SK-N-SH treated with all-trans-retinoic acid at 6 μM for 48 hours (cell line): Measurements from ENCODE around the gene FAM234B.
"Not testable (repeated sequence)": the region's sequence is repeated elsewhere in the genome, so short reads cannot be mapped to it uniquely, and the experiment has no call there.

ENCODE experiments used
- ATAC-seq: fragments of 200-7000 bp; cut with Tn5 transposase; 3 replicates; pipeline ENCODE4 v1.9.1; 2020; ENCODE audit warnings: mild to moderate bottlenecking, moderate library complexity
- ARNTL ChIP-seq: fragments of 450-650 bp; formaldehyde crosslinking; IDR thresholded peaks from 2 replicates; pipeline ENCODE4 v1.5.0; 2020; ENCODE audit warnings: low read depth, mild to moderate bottlenecking, moderate library complexity, borderline replicate concordance
- BACH2 ChIP-seq: fragments of 250-450 bp; sonication (Bioruptor Pico); IDR thresholded peaks from 2 replicates; pipeline ENCODE4 v1.9.0; 2021; ENCODE audit warnings: mild to moderate bottlenecking, borderline replicate concordance
- CREB5 ChIP-seq: fragments of 250-450 bp; sonication (Bioruptor Pico); IDR thresholded peaks from 2 replicates; pipeline ENCODE4 v1.5.1; 2020; ENCODE audit warnings: low read depth, mild to moderate bottlenecking, moderate library complexity
- CSDC2 ChIP-seq: fragments of 250-450 bp; sonication (Bioruptor Pico); IDR thresholded peaks from 2 replicates; pipeline ENCODE4 v1.5.0; 2020; ENCODE audit warnings: mild to moderate bottlenecking, moderate library complexity
- ESRRG ChIP-seq: fragments of 250-450 bp; sonication (Bioruptor Pico); IDR thresholded peaks from 2 replicates; pipeline ENCODE4 v1.6.1; 2021; ENCODE audit warnings: mild to moderate bottlenecking
- ISL1 ChIP-seq: fragments of 250-450 bp; sonication (Bioruptor Pico); IDR thresholded peaks from 2 replicates; pipeline ENCODE4 v2.1.2; 2022; ENCODE audit warnings: mild to moderate bottlenecking, moderate library complexity
- OSR1 ChIP-seq: fragments of 250-450 bp; sonication (Bioruptor Pico); IDR thresholded peaks from 2 replicates; pipeline ENCODE4 v1.8.0; 2022; ENCODE audit warnings: moderate library complexity, mild to moderate bottlenecking, inconsistent platforms
- PATZ1 ChIP-seq: fragments of 250-450 bp; sonication (Bioruptor Pico); IDR thresholded peaks from 2 replicates; pipeline ENCODE4 v1.8.0; 2020; ENCODE audit warnings: mild to moderate bottlenecking, moderate library complexity, borderline replicate concordance
- RARB ChIP-seq: fragments of 250-450 bp; sonication (Bioruptor Pico); IDR thresholded peaks from 2 replicates; pipeline ENCODE4 v1.8.0; 2021; ENCODE audit warnings: mild to moderate bottlenecking, moderate library complexity
- SNAI2 ChIP-seq: fragments of 250-450 bp; sonication (Bioruptor Pico); IDR thresholded peaks from 2 replicates; pipeline ENCODE4 v1.5.0; 2020; ENCODE audit warnings: mild to moderate bottlenecking, moderate library complexity
- TCF4 ChIP-seq: fragments of 250-450 bp; sonication (Bioruptor Pico); IDR thresholded peaks from 2 replicates; pipeline ENCODE4 v1.8.0; 2021; ENCODE audit warnings: mild to moderate bottlenecking, moderate library complexity, borderline replicate concordance
- TOX ChIP-seq: fragments of 250-450 bp; sonication (Bioruptor Pico); IDR thresholded peaks from 2 replicates; pipeline ENCODE4 v1.8.0; 2021; ENCODE audit warnings: mild to moderate bottlenecking, moderate library complexity, borderline replicate concordance
- ZC3H10 ChIP-seq: fragments of 250-450 bp; sonication (Bioruptor Pico); IDR thresholded peaks from 2 replicates; pipeline ENCODE4 v1.5.1; 2021; ENCODE audit warnings: mild to moderate bottlenecking, moderate library complexity
- ZFP3 ChIP-seq: fragments of 250-450 bp; sonication (Bioruptor Pico); IDR thresholded peaks from 2 replicates; pipeline ENCODE4 v1.5.0; 2020; ENCODE audit warnings: mild to moderate bottlenecking, moderate library complexity
- ZFP30 ChIP-seq: fragments of 450-650 bp; formaldehyde crosslinking; IDR thresholded peaks from 2 replicates; pipeline ENCODE4 v1.5.0; 2022; ENCODE audit warnings: mild to moderate bottlenecking, moderate library complexity
- ZNF565 ChIP-seq: fragments of 450-650 bp; formaldehyde crosslinking; conservative IDR thresholded peaks from 2 replicates; pipeline ENCODE4 v1.5.0; 2020; ENCODE audit warnings: low read depth, mild to moderate bottlenecking, moderate library complexity
- ZNF70 ChIP-seq: fragments of 450-650 bp; formaldehyde crosslinking; IDR thresholded peaks from 2 replicates; pipeline ENCODE4 v1.5.0; 2020; ENCODE audit warnings: mild to moderate bottlenecking, moderate library complexity
- TF ChIP-seq, protein P1 (sequence below): fragments of 250-450 bp; sonication (Bioruptor Pico); IDR thresholded peaks from 2 replicates; pipeline ENCODE4 v1.8.0; 2021; ENCODE audit warnings: low read depth, mild to moderate bottlenecking, moderate library complexity, borderline replicate concordance
- TF ChIP-seq, protein P2 (sequence below): fragments of 250-450 bp; sonication (Bioruptor Pico); IDR thresholded peaks from 2 replicates; pipeline ENCODE4 v1.5.0; 2020; ENCODE audit warnings: mild to moderate bottlenecking, moderate library complexity
- TF ChIP-seq, protein P3 (sequence below): fragments of 250-450 bp; sonication (Bioruptor Pico); IDR thresholded peaks from 2 replicates; pipeline ENCODE4 v1.5.1; 2021; ENCODE audit warnings: mild to moderate bottlenecking, moderate library complexity

Gene FAM234B

GRCh38 chr12:13030541-13031291, 13.5 kb upstream of the FAM234B start:
- TF ChIP-seq, protein P1, sequence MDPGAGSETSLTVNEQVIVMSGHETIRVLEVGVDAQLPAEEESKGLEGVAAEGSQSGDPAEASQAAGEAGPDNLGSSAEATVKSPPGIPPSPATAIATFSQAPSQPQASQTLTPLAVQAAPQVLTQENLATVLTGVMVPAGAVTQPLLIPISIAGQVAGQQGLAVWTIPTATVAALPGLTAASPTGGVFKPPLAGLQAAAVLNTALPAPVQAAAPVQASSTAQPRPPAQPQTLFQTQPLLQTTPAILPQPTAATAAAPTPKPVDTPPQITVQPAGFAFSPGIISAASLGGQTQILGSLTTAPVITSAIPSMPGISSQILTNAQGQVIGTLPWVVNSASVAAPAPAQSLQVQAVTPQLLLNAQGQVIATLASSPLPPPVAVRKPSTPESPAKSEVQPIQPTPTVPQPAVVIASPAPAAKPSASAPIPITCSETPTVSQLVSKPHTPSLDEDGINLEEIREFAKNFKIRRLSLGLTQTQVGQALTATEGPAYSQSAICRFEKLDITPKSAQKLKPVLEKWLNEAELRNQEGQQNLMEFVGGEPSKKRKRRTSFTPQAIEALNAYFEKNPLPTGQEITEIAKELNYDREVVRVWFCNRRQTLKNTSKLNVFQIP (CRISPR knock-in tag): no peak
- TF ChIP-seq SNAI2 (no peak), ZNF565 (no peak), PATZ1 (CRISPR knock-in tag) (no peak), ZFP3 (CRISPR knock-in tag) (no peak), CREB5 (CRISPR knock-in tag) (no peak), CSDC2 (CRISPR knock-in tag) (no peak), BACH2 (CRISPR knock-in tag) (no peak), TOX (no peak), ZC3H10 (CRISPR knock-in tag) (no peak), ZNF70 (CRISPR knock-in tag) (no peak), RARB (no peak)
- TF ChIP-seq, protein P2, sequence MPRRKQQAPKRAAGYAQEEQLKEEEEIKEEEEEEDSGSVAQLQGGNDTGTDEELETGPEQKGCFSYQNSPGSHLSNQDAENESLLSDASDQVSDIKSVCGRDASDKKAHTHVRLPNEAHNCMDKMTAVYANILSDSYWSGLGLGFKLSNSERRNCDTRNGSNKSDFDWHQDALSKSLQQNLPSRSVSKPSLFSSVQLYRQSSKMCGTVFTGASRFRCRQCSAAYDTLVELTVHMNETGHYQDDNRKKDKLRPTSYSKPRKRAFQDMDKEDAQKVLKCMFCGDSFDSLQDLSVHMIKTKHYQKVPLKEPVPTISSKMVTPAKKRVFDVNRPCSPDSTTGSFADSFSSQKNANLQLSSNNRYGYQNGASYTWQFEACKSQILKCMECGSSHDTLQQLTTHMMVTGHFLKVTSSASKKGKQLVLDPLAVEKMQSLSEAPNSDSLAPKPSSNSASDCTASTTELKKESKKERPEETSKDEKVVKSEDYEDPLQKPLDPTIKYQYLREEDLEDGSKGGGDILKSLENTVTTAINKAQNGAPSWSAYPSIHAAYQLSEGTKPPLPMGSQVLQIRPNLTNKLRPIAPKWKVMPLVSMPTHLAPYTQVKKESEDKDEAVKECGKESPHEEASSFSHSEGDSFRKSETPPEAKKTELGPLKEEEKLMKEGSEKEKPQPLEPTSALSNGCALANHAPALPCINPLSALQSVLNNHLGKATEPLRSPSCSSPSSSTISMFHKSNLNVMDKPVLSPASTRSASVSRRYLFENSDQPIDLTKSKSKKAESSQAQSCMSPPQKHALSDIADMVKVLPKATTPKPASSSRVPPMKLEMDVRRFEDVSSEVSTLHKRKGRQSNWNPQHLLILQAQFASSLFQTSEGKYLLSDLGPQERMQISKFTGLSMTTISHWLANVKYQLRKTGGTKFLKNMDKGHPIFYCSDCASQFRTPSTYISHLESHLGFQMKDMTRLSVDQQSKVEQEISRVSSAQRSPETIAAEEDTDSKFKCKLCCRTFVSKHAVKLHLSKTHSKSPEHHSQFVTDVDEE (CRISPR knock-in tag): no peak
- TF ChIP-seq, protein P3, sequence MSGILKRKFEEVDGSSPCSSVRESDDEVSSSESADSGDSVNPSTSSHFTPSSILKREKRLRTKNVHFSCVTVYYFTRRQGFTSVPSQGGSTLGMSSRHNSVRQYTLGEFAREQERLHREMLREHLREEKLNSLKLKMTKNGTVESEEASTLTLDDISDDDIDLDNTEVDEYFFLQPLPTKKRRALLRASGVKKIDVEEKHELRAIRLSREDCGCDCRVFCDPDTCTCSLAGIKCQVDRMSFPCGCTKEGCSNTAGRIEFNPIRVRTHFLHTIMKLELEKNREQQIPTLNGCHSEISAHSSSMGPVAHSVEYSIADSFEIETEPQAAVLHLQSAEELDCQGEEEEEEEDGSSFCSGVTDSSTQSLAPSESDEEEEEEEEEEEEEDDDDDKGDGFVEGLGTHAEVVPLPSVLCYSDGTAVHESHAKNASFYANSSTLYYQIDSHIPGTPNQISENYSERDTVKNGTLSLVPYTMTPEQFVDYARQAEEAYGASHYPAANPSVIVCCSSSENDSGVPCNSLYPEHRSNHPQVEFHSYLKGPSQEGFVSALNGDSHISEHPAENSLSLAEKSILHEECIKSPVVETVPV (CRISPR knock-in tag): no peak
- ATAC-seq: no peak

DNA sequence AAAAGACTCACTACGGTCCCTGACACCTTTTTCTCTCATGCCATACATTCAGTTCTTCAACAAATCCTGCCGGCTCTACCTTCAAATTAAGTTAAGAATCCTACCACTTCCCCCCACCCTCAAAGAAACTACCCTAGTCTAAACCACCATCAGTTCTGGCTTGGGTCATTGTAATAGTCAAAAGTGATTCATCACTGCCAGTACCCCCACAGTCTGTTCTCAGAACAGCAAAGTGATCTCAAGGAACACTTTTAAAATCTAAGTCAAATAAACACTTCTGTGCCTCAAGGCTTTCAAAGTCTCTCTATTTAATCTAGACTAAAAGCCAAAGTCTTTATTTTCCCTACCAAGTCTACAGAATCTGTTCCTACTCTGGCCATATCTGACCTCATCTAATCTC, 12.0 kb upstream of the FAM234B start:
- ATAC-seq: no peak
- no peak for TF ChIP-seq TCF4 (CRISPR knock-in tag)

GRCh38 chr12:13033476-13033875, 10.7 kb upstream of the FAM234B start:
- TF ChIP-seq ZC3H10 (CRISPR knock-in tag) (no peak), RARB (no peak), ZNF70 (CRISPR knock-in tag) (no peak), ESRRG (CRISPR knock-in tag) (no peak), ARNTL (CRISPR knock-in tag) (no peak), ZNF565 (no peak), CREB5 (CRISPR knock-in tag) (no peak), ISL1 (no peak), TOX (no peak), OSR1 (CRISPR knock-in tag) (no peak), TCF4 (CRISPR knock-in tag) (no peak), ZFP30 (no peak)
- TF ChIP-seq, protein P3 (CRISPR knock-in tag): no peak
- TF ChIP-seq, all 23 proteins: peak for 0

GRCh38 chr12:13035335-13035734, 8.8 kb upstream of the FAM234B start:
- not testable (repeated sequence) for ATAC-seq

More at GRCh38 chr12:13033476-13033875, 10.7 kb upstream of the FAM234B start:
- no peak for ATAC-seq
